K562 (cell line): Measurements from ENCODE around the gene KLF17. TPM values are rescaled to one million over a fixed set of nuclear protein-coding genes. Genes with fewer than 3 reads are reported as not detected.

Experiments used
- ATAC-seq: fragments of 200-7000 bp; cut with Tn5 transposase; 3 replicates; pipeline ENCODE4 v1.9.1; 2020; ENCODE audit warnings: moderate library complexity
- BruUV-seq: library from RNA; stranded (reverse); fragments of 400-500 nt; replicated peaks from 2 replicates; lab custom pipeline; 2021; lab: Mats Ljungman, UMichigan
- CTCF ChIA-PET: fragments of 300-600 bp; formaldehyde crosslinking; extraction: SDS; loops from one replicate; lab custom pipeline; 2021; ENCODE audit warnings: low intra/inter-chr PET ratio; lab: Yijun Ruan, JAX
- POLR2A ChIA-PET: fragments of 300-600, 350-650 bp; sonication (Branson Sonifier 250); formaldehyde crosslinking; extraction: SDS; loops from one replicate; lab custom pipeline; 2021; ENCODE audit warnings: antibody characterized with exemption, inconsistent platforms; lab: Yijun Ruan, JAX
- DNase-seq, 4 experiments: peaks; one replicate each; pipeline versions ENCODE4 v3.0.0 to v3.0.0-alpha.2; 2011 to 2018; ENCODE audit warnings: low spot score in 3 of 4, mixed read lengths in 3 of 4; ENCODE audit errors: extremely low read depth in 1 of 4
- FAIRE-seq: peaks from 2 replicates; lab custom pipeline; 2011; peaks lifted over from hg19 to GRCh38; lab: Jason Lieb, UNC
- H2AFZ ChIP-seq: 2 replicates; pipeline ENCODE4 v1.6.0; 2011; ENCODE audit warnings: low read depth, low read length, control low read depth, inconsistent platforms
- H3K27ac ChIP-seq: fragments of 200-600 bp; 3 replicates; pipeline ENCODE4 v1.8.0; 2011; ENCODE audit warnings: low read depth, mild to moderate bottlenecking, control low read depth, inconsistent platforms, low read length, moderate library complexity, mixed read lengths; ENCODE audit errors: extremely low read depth
- H3K27me3 ChIP-seq, 2 experiments: fragments of 300-600 bp in 1 of 2; 2 replicates in 1 of 2; 3 replicates in 1 of 2; pipeline versions ENCODE4 v1.6.0 to v1.8.0; 2011; ENCODE audit warnings: inconsistent platforms in 2 of 2, low read length in 2 of 2, mild to moderate bottlenecking in 1 of 2, mixed read lengths in 1 of 2, moderate library complexity in 1 of 2; ENCODE audit not compliant: control insufficient read depth in 2 of 2, insufficient read depth in 2 of 2
- H3K36me3 ChIP-seq: fragments of 300-600 bp; 3 replicates; pipeline ENCODE4 v1.8.0; 2011; ENCODE audit warnings: mild to moderate bottlenecking, low read length, inconsistent platforms; ENCODE audit not compliant: control insufficient read depth, insufficient read depth
- H3K4me1 ChIP-seq, 2 experiments: fragments of 200-600 bp in 1 of 2; replicated peaks in 1 of 2; 2 replicates in 1 of 2; 3 replicates in 1 of 2; pipeline versions ENCODE4 v1.5.1 to v1.8.0; 2011; ENCODE audit warnings: inconsistent platforms in 2 of 2, low read length in 2 of 2, mild to moderate bottlenecking in 1 of 2, mixed read lengths in 1 of 2, moderate library complexity in 1 of 2; ENCODE audit not compliant: control insufficient read depth in 2 of 2, insufficient read depth in 2 of 2
- H3K4me2 ChIP-seq: 2 replicates; pipeline ENCODE4 v1.6.1; 2011; ENCODE audit warnings: low read length, control low read depth, inconsistent platforms, mixed read lengths; ENCODE audit not compliant: insufficient read depth
- H3K4me3 ChIP-seq: fragments of 200-600 bp; sonication (generic), shearing (Covaris generic); 2 replicates; pipeline ENCODE4 v1.5.1; 2016; ENCODE audit warnings: control low read depth, inconsistent platforms
- H3K79me2 ChIP-seq: fragments of 200-600 bp; 3 replicates; pipeline ENCODE4 v1.8.0; 2011; ENCODE audit warnings: low read length, inconsistent platforms; ENCODE audit not compliant: control insufficient read depth, insufficient read depth
- H3K9ac ChIP-seq, 2 experiments: 2 replicates each; pipeline versions ENCODE4 v1.6.0 to v1.6.1; 2011; ENCODE audit warnings: low read depth in 2 of 2, low read length in 2 of 2, control low read depth in 1 of 2, inconsistent platforms in 1 of 2, mild to moderate bottlenecking in 1 of 2, mixed read lengths in 1 of 2; ENCODE audit not compliant: insufficient read depth in 1 of 2
- H3K9me1 ChIP-seq: one replicate; pipeline ENCODE4 v1.6.0; 2011; ENCODE audit warnings: inconsistent platforms, mild to moderate bottlenecking, low read length, moderate library complexity; ENCODE audit not compliant: control insufficient read depth, insufficient read depth
- H3K9me3 ChIP-seq: replicated peaks from 2 replicates; pipeline ENCODE4 v1.5.1; 2011; ENCODE audit warnings: low read depth, low read length, inconsistent platforms; ENCODE audit not compliant: control insufficient read depth, insufficient read depth
- H4K20me1 ChIP-seq: replicated peaks from 2 replicates; pipeline ENCODE4 v1.6.1; 2011; ENCODE audit warnings: low read length, inconsistent platforms, mixed read lengths; ENCODE audit not compliant: control insufficient read depth, insufficient read depth
- CTBP1 ChIP-seq: fragments of 450-650 bp; IDR thresholded peaks from 2 replicates; pipeline ENCODE4 v1.6.1; 2016; ENCODE audit warnings: borderline replicate concordance
- MGA ChIP-seq: fragments of 450-650 bp; IDR thresholded peaks from 2 replicates; pipeline ENCODE4 v1.6.1; 2016; ENCODE audit warnings: mild to moderate bottlenecking, moderate library complexity
- MIER1 ChIP-seq: fragments of 450-650 bp; IDR thresholded peaks from 2 replicates; pipeline ENCODE4 v1.6.1; 2016; ENCODE audit warnings: antibody characterized with exemption, mild to moderate bottlenecking, low read depth
- NR4A1 ChIP-seq, 2 experiments: fragments of 250-450 bp in 1 of 2; fragments of 450-650 bp in 1 of 2; sonication (Bioruptor Pico) in 1 of 2; IDR thresholded peaks; 2 replicates each; pipeline versions ENCODE4 v1.4.0 to v1.6.1; 2016 to 2020; ENCODE audit warnings: mild to moderate bottlenecking in 2 of 2, missing compliant biosample characterization in 1 of 2, missing genetic modification characterization in 1 of 2, moderate library complexity in 1 of 2
- RBM25 ChIP-seq: fragments of 200-400 bp; formaldehyde crosslinking; IDR thresholded peaks from 2 replicates; pipeline ENCODE4 v1.6.1; 2018; ENCODE audit warnings: low read length, low read depth, moderate library complexity; ENCODE audit not compliant: severe bottlenecking
- WGBS: fragments of 100-300 bp; shearing (Covaris generic); methylation state at CpG from one replicate; pipeline ENCODE4 v1.1.6; 2016; ENCODE audit warnings: low coverage, mixed read lengths; ENCODE audit not compliant: insufficient coverage; ENCODE audit errors: missing lambda C conversion rate; 5-methylcytosine and 5-hydroxymethylcytosine counted together
- in situ Hi-C: fragments of 300-500 bp; cut with MboI; formaldehyde crosslinking; loops from 4 replicates; pipeline ENCODE4 v1.15.0; 2018; ENCODE audit warnings: inconsistent platforms, mixed read lengths
- intact Hi-C: fragments of 100-400 bp; cut with micrococcal nuclease; formaldehyde crosslinking; loops from 2 replicates; pipeline ENCODE4 v1.14.2; 2022
- polyA plus RNA-seq, 8 experiments: library from polyadenylated mRNA; depleted of rRNA in 4 of 8; stranded (reverse) in 5 of 8; unstranded in 3 of 8; fragments of >200 nt; fragmentation: Nextera tagmentation in 2 of 8; fragmentation: Illumina TruSeq in 1 of 8; extraction: Ambion mirVana in 2 of 8; extraction: Trizol in 1 of 8; gene quantifications; 2 replicates each; pipeline versions ENCODE4 v1.2.1 to v1.2.3, GENCODE V29; 2011 to 2014; ENCODE audit warnings: inconsistent platforms in 1 of 8, missing spikeins in 1 of 8
- total RNA-seq, 7 experiments: library from RNA; depleted of rRNA in 6 of 7; stranded (reverse); fragments of >200 nt in 6 of 7; fragmentation: Illumina TruSeq in 2 of 7; extraction: Trizol in 2 of 7; gene quantifications; 2 replicates each; pipeline versions ENCODE4 v1.2.1 to v1.2.3, GENCODE V29; 2011 to 2021; ENCODE audit warnings: low replicate concordance in 1 of 7
- TF ChIP-seq, protein P1 (sequence below): fragments of 450-650 bp; IDR thresholded peaks from 2 replicates; pipeline ENCODE4 v1.6.1; 2017; ENCODE audit warnings: mild to moderate bottlenecking, moderate library complexity

Gene KLF17
- total and polyA plus RNA-seq, 9 of the 15 experiments (the other 6 are each of a cell fraction or from before 2014, with no cell fraction given), result 0.01 to 0.24 (median 0.13) TPM; not detected in 6

GRCh38 chr1:44134071-44134920, 15.7 kb downstream of the KLF17 start (continued):
- TF ChIP-seq, protein P1, sequence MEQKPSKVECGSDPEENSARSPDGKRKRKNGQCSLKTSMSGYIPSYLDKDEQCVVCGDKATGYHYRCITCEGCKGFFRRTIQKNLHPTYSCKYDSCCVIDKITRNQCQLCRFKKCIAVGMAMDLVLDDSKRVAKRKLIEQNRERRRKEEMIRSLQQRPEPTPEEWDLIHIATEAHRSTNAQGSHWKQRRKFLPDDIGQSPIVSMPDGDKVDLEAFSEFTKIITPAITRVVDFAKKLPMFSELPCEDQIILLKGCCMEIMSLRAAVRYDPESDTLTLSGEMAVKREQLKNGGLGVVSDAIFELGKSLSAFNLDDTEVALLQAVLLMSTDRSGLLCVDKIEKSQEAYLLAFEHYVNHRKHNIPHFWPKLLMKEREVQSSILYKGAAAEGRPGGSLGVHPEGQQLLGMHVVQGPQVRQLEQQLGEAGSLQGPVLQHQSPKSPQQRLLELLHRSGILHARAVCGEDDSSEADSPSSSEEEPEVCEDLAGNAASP, result no peak
- TF ChIP-seq RBM25, result no peak

GRCh38 chr1:44135886-44136285, 17.3 kb downstream of the KLF17 start:
- no peak overlapping the region for H3K4me3 ChIP-seq
- ATAC-seq, result no peak
- CTCF ChIA-PET, result no interaction called here
- POLR2A ChIA-PET, result interaction anchor here (0.7 kb wide), 1 partner anchor 43 kb away, joined by 3 read pairs; no protein-coding TSS in a partner anchor
- H2AFZ ChIP-seq, result no peak overlapping the region
- no peak overlapping the region for H3K9ac ChIP-seq
- H4K20me1 ChIP-seq, result no peaks in the 10 kb centered on the region; the same call in 1 of the 2 replicates
- no peaks in the 10 kb centered on the region for H3K9me3 ChIP-seq
- no peak for DNase-seq
- H3K4me1 ChIP-seq, result no peaks in the 10 kb centered on the region; a peak in 1 of 5 replicates
- intact Hi-C loops (no loop called here), in situ Hi-C loops (no loop called here)
- no peaks in the 10 kb centered on the region for H3K36me3 ChIP-seq
- H3K79me2 ChIP-seq, result no peaks in the 10 kb centered on the region
- WGBS, result 10% methylated on average over 2 of the region's 2 CpGs
- no peak for FAIRE-seq
- no peak overlapping the region for H3K4me2 ChIP-seq
- no TSS peak for BruUV-seq
- H3K27ac ChIP-seq, result no peak overlapping the region
- H3K27me3 ChIP-seq, result peaks cover 23 to 50% of the 10 kb centered on the region in 2 experiments
- no peaks in the 10 kb centered on the region for H3K9me1 ChIP-seq
- no peak for TF ChIP-seq MGA
- TF ChIP-seq MIER1, result no peak
- TF ChIP-seq NR4A1 (CRISPR knock-in tag; IDR thresholded peaks at IDR 0.05), result no peak
- no peak for TF ChIP-seq NR4A1 (tag; IDR thresholded peaks at IDR 0.05)
- TF ChIP-seq CTBP1, result no peak
